ENCODE results near the gene SPATS2. TPM values are rescaled to one million over a fixed set of nuclear protein-coding genes. Genes with fewer than 3 reads are reported as not detected.

The SPATS2 gene
- total RNA-seq, 1 donor from 2014 or later, result 29.9 TPM

DNA sequence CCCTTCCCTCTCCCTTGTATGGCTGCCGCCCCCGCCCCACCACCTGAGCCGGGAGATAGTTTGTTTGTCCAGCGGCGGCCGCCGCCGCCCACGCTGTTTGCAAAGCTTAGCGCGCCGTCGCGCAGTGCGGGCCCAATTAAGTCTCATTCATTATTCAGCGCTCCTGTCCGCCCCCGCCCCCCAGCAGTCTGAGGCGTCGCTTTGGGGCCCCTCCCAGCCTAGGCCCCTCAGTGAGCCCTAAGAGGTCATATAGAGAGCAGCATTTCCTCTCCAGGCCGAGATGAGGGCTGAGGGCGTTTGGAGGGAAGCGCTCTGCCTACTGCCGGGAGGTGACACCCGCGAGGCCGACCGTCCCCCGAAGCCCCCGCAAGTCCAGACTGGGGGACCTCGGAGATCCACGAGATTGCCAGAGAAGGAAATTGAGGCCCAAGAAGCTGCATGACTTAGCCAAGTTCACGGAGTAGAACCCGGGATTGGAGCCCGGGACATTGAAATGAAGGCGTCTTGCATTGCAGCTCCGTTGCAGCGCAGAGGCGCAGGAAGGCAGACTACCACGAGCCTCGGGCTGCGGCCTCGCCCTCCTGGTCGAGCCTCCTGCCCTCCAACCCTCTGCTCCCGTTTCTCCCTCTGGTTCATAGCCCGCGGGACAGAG, 20.5 kb upstream of the SPATS2 start, which contains the start of gene DNAJC22:
TSS of gene DNAJC22 (plus strand) at position 230 of the 652 bp plus-strand sequence. CDS start 1,985 bp downstream, outside the sequence.
- no peak for DNase-seq (ENCODE audit: low read depth)
- TF ChIP-seq, protein P1, sequence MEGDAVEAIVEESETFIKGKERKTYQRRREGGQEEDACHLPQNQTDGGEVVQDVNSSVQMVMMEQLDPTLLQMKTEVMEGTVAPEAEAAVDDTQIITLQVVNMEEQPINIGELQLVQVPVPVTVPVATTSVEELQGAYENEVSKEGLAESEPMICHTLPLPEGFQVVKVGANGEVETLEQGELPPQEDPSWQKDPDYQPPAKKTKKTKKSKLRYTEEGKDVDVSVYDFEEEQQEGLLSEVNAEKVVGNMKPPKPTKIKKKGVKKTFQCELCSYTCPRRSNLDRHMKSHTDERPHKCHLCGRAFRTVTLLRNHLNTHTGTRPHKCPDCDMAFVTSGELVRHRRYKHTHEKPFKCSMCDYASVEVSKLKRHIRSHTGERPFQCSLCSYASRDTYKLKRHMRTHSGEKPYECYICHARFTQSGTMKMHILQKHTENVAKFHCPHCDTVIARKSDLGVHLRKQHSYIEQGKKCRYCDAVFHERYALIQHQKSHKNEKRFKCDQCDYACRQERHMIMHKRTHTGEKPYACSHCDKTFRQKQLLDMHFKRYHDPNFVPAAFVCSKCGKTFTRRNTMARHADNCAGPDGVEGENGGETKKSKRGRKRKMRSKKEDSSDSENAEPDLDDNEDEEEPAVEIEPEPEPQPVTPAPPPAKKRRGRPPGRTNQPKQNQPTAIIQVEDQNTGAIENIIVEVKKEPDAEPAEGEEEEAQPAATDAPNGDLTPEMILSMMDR (conservative IDR thresholded peaks at IDR 0.05; ENCODE audit: low read depth, low read length), result no peak
- peak within 1 kb of the TSS; percentile 55 for H3K4me3 ChIP-seq (ENCODE audit: low read depth, low read length)

DNA sequence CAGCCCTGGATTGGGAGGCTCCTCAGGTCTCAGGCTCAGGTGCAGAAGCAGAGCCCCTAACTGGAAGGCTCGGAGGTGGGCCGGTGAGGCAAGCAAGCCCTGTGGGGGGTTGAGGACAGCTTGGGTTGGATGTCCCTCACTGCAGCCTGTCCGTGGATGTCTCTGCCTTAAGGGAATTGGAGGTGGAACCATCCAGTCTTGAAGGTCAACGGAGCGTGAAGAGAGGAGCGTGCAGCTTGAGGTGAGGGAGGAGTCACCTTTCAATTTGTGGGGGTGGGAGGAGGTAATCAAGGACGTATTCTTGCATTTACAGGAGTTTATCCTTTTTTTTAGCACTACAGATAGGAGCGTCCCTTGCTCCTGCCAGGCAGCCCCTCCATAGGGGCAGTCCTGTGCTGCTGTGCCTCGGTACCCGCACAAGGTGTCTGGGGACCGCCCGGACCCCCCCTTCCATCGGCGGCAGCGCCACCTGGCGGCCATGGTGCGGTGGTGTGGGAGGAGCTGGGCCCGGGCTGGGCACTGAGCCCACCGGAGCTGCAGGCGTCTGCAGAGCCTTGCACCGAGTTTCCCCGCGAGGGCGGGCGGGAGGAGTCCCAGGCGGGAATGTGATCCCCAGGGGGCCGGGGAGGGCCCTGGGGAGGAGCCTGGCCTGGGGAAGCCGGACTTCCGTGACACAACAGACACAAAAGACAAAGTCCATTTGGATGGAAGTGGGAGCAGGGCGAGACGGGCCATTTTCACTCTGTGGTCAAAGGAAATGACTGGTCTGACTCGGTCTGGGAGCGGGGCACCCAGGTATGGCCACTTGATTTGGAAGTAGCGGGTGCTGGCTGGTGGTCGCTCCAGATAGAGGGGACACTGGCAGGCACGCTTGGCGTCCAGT, 19.7 kb upstream of the SPATS2 start:
- TF ChIP-seq, protein P1 (conservative IDR thresholded peaks at IDR 0.05; ENCODE audit: low read depth, low read length), result peak; percentile 88
- no peak for DNase-seq (ENCODE audit: low read depth)
- H3K4me3 ChIP-seq (ENCODE audit: low read depth, low read length), result peak overlapping the region; percentile 55

DNA sequence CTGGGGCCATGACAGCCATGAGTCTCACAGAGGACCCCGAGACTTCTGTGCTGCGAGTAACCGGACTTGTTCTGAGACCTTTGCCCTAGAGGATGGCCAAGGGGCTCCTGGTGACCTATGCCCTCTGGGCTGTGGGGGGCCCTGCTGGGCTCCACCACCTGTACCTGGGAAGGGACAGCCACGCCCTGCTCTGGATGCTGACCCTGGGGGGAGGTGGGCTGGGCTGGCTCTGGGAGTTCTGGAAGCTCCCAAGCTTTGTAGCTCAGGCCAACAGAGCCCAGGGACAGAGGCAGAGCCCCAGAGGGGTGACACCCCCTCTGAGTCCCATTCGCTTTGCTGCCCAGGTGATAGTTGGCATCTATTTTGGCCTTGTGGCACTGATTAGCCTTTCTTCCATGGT, 18.5 kb upstream of the SPATS2 start:
- H3K4me3 ChIP-seq (ENCODE audit: low read depth, low read length), result peak overlapping the region; percentile 55
- TF ChIP-seq, protein P1 (conservative IDR thresholded peaks at IDR 0.05; ENCODE audit: low read depth, low read length), result no peak
- DNase-seq (ENCODE audit: low read depth), result no peak

DNA sequence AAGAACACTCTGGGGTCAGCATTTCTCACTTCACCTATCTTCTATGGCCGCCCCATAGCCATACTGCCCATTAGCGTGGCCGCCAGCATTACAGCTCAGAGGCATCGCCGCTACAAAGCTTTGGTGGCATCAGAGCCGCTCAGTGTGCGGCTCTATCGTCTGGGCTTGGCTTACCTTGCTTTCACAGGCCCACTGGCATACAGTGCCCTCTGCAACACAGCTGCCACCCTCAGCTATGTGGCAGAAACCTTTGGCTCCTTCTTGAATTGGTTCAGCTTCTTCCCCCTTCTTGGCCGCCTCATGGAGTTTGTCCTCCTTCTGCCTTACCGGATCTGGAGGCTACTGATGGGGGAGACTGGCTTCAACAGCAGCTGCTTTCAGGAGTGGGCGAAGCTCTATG, 18.0 kb upstream of the SPATS2 start:
- H3K4me3 ChIP-seq (ENCODE audit: low read depth, low read length), result no peak overlapping the region
- TF ChIP-seq, protein P1 (conservative IDR thresholded peaks at IDR 0.05; ENCODE audit: low read depth, low read length), result no peak
- no peak for DNase-seq (ENCODE audit: low read depth)

DNA sequence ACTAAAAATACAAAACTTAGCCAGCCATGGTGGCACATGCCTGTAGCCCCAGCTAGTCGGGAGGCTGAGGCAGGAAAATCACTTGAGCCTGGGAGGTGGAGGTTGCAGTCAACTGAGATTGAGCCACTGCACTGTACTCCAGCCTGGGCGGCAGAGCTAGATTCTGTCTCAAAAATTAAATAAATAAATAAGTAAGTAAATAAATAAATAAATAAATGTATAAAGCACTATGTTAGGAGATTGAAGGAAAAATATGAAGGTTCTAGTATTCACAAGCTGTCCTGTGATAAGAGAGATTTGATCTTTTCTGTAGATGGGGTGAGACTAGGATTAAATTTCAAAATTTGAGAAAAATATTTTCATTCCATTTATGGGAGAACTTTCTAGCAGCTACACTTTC, 14.9 kb upstream of the SPATS2 start:
- DNase-seq (ENCODE audit: low read depth), result no peak
- TF ChIP-seq, protein P1 (conservative IDR thresholded peaks at IDR 0.05; ENCODE audit: low read depth, low read length), result no peak
- no peak overlapping the region for H3K4me3 ChIP-seq (ENCODE audit: low read depth, low read length)

DNA sequence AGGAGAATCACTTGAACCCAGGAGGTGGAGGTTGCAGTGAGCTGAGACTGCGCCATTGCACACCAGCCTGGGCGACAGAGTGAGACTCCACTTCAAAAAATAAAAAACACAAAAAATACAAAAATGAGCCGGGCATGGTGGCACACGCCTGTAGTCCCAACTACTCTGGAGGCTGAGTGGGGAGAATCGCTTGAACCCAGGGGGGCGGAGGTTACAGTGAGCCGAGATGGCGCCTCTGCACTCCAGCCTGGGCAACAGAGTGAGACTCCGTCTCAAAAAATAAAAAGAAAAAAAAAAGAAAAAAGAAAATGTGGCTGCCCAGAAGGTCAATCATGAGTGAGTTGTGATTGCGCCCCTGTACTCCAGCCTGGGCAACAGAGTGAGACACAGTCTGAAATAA, 11.3 kb upstream of the SPATS2 start:
- no peak overlapping the region for H3K4me3 ChIP-seq (ENCODE audit: low read depth, low read length)
- TF ChIP-seq, protein P1 (conservative IDR thresholded peaks at IDR 0.05; ENCODE audit: low read depth, low read length), result no peak
- no peak for DNase-seq (ENCODE audit: low read depth)
